Fibroblast of lung (primary cell): ENCODE measurements around the gene DDRGK1. TPM values are rescaled to one million over a fixed set of nuclear protein-coding genes. Genes with fewer than 3 reads are reported as not detected.

ENCODE experiments used
- DNase-seq, 2 donors: peaks; one replicate each; pipeline versions ENCODE4 v3.0.0 to v3.0.0-alpha.2; 2010; ENCODE audit warnings: low read depth in 2 of 2
- H2AFZ ChIP-seq: 2 replicates; pipeline ENCODE4 v1.5.1; 2012; ENCODE audit warnings: low read length, control low read depth, inconsistent platforms
- H3K27ac ChIP-seq: 2 replicates; pipeline ENCODE4 v1.5.1; 2011; ENCODE audit warnings: low read length, control low read depth; ENCODE audit not compliant: insufficient read depth
- H3K27me3 ChIP-seq: 2 replicates; pipeline ENCODE4 v1.5.1; 2011; ENCODE audit warnings: mild to moderate bottlenecking, low read length; ENCODE audit not compliant: control insufficient read depth, insufficient read depth
- H3K36me3 ChIP-seq: 2 replicates; pipeline ENCODE4 v1.5.1; 2011; ENCODE audit warnings: low read length; ENCODE audit not compliant: control insufficient read depth, insufficient read depth
- H3K4me1 ChIP-seq: 2 replicates; pipeline ENCODE4 v1.5.1; 2011; ENCODE audit warnings: low read length; ENCODE audit not compliant: control insufficient read depth, insufficient read depth; ENCODE audit errors: extremely low read depth
- H3K4me2 ChIP-seq: 2 replicates; pipeline ENCODE4 v1.5.1; 2011; ENCODE audit warnings: low read length, control low read depth; ENCODE audit not compliant: insufficient read depth; ENCODE audit errors: extremely low read depth
- H3K4me3 ChIP-seq, 4 experiments: fragments of 200-600 bp in 1 of 4; sonication (generic) in 1 of 4; replicated peaks in 1 of 4; 2 replicates each; pipeline ENCODE4 v1.5.1; 2011 to 2016; ENCODE audit warnings: low read length in 4 of 4, low read depth in 3 of 4, mild to moderate bottlenecking in 3 of 4, control low read depth in 2 of 4, inconsistent platforms in 1 of 4, mixed read lengths in 1 of 4; ENCODE audit not compliant: insufficient read depth in 1 of 4; ENCODE audit errors: control extremely low read depth in 1 of 4
- H3K79me2 ChIP-seq: 2 replicates; pipeline ENCODE4 v1.5.1; 2012; ENCODE audit warnings: mild to moderate bottlenecking, low read length, inconsistent platforms; ENCODE audit not compliant: control insufficient read depth, insufficient read depth
- H3K9ac ChIP-seq: 2 replicates; pipeline ENCODE4 v1.5.1; 2011; ENCODE audit warnings: mild to moderate bottlenecking, low read length, control low read depth; ENCODE audit not compliant: insufficient read depth
- H3K9me3 ChIP-seq: 2 replicates; pipeline ENCODE4 v1.5.1; 2012; ENCODE audit warnings: low read depth, low read length; ENCODE audit not compliant: control insufficient read depth, insufficient read depth
- H4K20me1 ChIP-seq: 2 replicates; pipeline ENCODE4 v1.5.1; 2011; ENCODE audit warnings: low read length; ENCODE audit not compliant: control insufficient read depth, insufficient read depth; ENCODE audit errors: extremely low read depth
- EZH2 ChIP-seq: IDR thresholded peaks from 2 replicates; pipeline ENCODE4 v1.5.1; 2012; ENCODE audit warnings: low read length, control low read depth, mild to moderate bottlenecking; ENCODE audit errors: missing control alignments
- polyA plus RNA-seq, 2 donors: library from polyadenylated mRNA; depleted of rRNA in 1 of 2; stranded (reverse) in 1 of 2; unstranded in 1 of 2; fragments of >200 nt; gene quantifications; 2 replicates each; pipeline ENCODE4 v1.2.1, GENCODE V29; 2011 to 2012; ENCODE audit warnings: missing spikeins in 1 of 2
- total RNA-seq: library from RNA; depleted of rRNA; stranded (reverse); fragments of >200 nt; gene quantifications from 2 replicates; pipeline ENCODE4 v1.2.1, GENCODE V29; 2014
- TF ChIP-seq, protein P1 (sequence below), 2 donors: IDR thresholded peaks in 1 of 2; conservative IDR thresholded peaks in 1 of 2; 1 replicate in 1 of 2; 2 replicates in 1 of 2; pipeline ENCODE4 v1.5.1; 2011 to 2012; ENCODE audit warnings: low read length in 2 of 2, control low read depth in 1 of 2, inconsistent platforms in 1 of 2, low read depth in 1 of 2, mild to moderate bottlenecking in 1 of 2

The DDRGK1 gene
- total and polyA plus RNA-seq, 2 donors (not counting 1 experiment from before 2014, with no cell fraction given) = 35.5 to 37.5 TPM

- H3K4me3 ChIP-seq = no peak overlapping the region
Measured at GRCh38 chr20:3168829-3169590, 35.5 kb downstream of the DDRGK1 start.

GRCh38 chr20:3168079-3168828 lies 36.2 kb downstream of the DDRGK1 start:
- peaks cover 14% of the 10 kb centered on the region for H3K27me3 ChIP-seq
- no peaks in the 10 kb centered on the region for H3K4me1 ChIP-seq
- H2AFZ ChIP-seq = no peak overlapping the region
- no peak overlapping the region for H3K27ac ChIP-seq
- no peak overlapping the region for H3K4me2 ChIP-seq
- no peak overlapping the region for H3K9ac ChIP-seq
- no peaks in the 10 kb centered on the region for H3K9me3 ChIP-seq
- H4K20me1 ChIP-seq = no peaks in the 10 kb centered on the region
- no peak overlapping the region for H3K4me3 ChIP-seq
- TF ChIP-seq, protein P1, sequence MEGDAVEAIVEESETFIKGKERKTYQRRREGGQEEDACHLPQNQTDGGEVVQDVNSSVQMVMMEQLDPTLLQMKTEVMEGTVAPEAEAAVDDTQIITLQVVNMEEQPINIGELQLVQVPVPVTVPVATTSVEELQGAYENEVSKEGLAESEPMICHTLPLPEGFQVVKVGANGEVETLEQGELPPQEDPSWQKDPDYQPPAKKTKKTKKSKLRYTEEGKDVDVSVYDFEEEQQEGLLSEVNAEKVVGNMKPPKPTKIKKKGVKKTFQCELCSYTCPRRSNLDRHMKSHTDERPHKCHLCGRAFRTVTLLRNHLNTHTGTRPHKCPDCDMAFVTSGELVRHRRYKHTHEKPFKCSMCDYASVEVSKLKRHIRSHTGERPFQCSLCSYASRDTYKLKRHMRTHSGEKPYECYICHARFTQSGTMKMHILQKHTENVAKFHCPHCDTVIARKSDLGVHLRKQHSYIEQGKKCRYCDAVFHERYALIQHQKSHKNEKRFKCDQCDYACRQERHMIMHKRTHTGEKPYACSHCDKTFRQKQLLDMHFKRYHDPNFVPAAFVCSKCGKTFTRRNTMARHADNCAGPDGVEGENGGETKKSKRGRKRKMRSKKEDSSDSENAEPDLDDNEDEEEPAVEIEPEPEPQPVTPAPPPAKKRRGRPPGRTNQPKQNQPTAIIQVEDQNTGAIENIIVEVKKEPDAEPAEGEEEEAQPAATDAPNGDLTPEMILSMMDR (conservative IDR thresholded peaks at IDR 0.05 in 1 of 2, IDR thresholded peaks at IDR 0.05 in 1 of 2; ENCODE audit: low read depth in 1 of 2, low read length in 2 of 2) = no peak
- TF ChIP-seq EZH2 = no peak
- H3K36me3 ChIP-seq = no peaks in the 10 kb centered on the region
- no peaks in the 10 kb centered on the region for H3K79me2 ChIP-seq
- no peak for DNase-seq

More at GRCh38 chr20:3168829-3169590, 35.5 kb downstream of the DDRGK1 start:
- Histone ChIP-seq H2AFZ (no peak overlapping the region), H3K36me3 (no peaks in the 10 kb centered on the region), H3K9me3 (no peaks in the 10 kb centered on the region), H3K27me3 (peaks cover 14% of the 10 kb centered on the region), H3K4me1 (no peaks in the 10 kb centered on the region), H3K9ac (no peak overlapping the region), H3K79me2 (no peaks in the 10 kb centered on the region), H3K4me2 (no peak overlapping the region), H3K27ac (no peak overlapping the region), H4K20me1 (no peaks in the 10 kb centered on the region)
- TF ChIP-seq, protein P1 (conservative IDR thresholded peaks at IDR 0.05 in 1 of 2, IDR thresholded peaks at IDR 0.05 in 1 of 2; ENCODE audit: low read depth in 1 of 2, low read length in 2 of 2) = no peak
- TF ChIP-seq EZH2 = no peak
- DNase-seq = no peak

DNA sequence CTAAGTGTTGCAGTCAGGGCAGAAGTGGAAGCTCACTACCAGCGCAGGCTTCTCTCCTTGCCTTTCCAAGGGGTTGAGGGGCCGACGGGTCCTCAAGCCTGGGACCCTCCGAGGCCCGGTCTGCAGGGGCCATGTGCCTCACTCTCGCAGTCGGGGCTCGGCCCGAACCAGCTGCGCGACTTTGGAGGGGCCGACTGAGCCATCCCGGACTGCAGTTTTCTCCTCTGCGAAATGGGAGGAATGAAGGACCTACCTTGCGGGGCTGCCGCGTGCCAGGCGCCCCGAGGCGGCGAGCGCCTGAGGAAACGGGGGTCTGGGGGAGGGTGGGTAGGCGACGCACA lies 36.8 kb downstream of the DDRGK1 start:
- no peaks in the 10 kb centered on the region for H3K36me3 ChIP-seq
- H3K4me2 ChIP-seq = no peak overlapping the region
- TF ChIP-seq EZH2 = no peak
- TF ChIP-seq, protein P1 (conservative IDR thresholded peaks at IDR 0.05 in 1 of 2, IDR thresholded peaks at IDR 0.05 in 1 of 2; ENCODE audit: low read depth in 1 of 2, low read length in 2 of 2) = no peak
- peaks cover 14% of the 10 kb centered on the region for H3K27me3 ChIP-seq
- H3K79me2 ChIP-seq = no peaks in the 10 kb centered on the region
- no peaks in the 10 kb centered on the region for H3K9me3 ChIP-seq
- DNase-seq = no peak
- no peaks in the 10 kb centered on the region for H3K4me1 ChIP-seq
- no peaks in the 10 kb centered on the region for H4K20me1 ChIP-seq
- no peak overlapping the region for H3K27ac ChIP-seq
- H2AFZ ChIP-seq = no peak overlapping the region
- no peak overlapping the region for H3K9ac ChIP-seq
- no peak overlapping the region for H3K4me3 ChIP-seq
